K562 (cell line): Measurements from ENCODE around the gene C16orf92. TPM values are rescaled to one million over a fixed set of nuclear protein-coding genes. Genes with fewer than 3 reads are reported as not detected.

Source experiments
- ATF7 ChIP-seq: fragments of 450-650 bp; IDR thresholded peaks from 2 replicates; pipeline ENCODE4 v1.7.1; 2014; ENCODE audit warnings: mild to moderate bottlenecking, moderate library complexity
- ETV6 ChIP-seq, 3 experiments: fragments of 150-350 bp in 1 of 3; sonication (generic) in 1 of 3; formaldehyde crosslinking in 1 of 3; IDR thresholded peaks; 2 replicates each; pipeline versions ENCODE4 v1.6.1 to v1.8.0; 2014 to 2022; ENCODE audit warnings: borderline replicate concordance in 2 of 3, low read depth in 2 of 3, antibody characterized with exemption in 1 of 3, low read length in 1 of 3, mild to moderate bottlenecking in 1 of 3, missing genetic modification reagents in 1 of 3
- KDM5B ChIP-seq: fragments of 200-600 bp; sonication (generic); IDR thresholded peaks from 2 replicates; pipeline ENCODE4 v1.6.1; 2012; ENCODE audit warnings: low read depth, mild to moderate bottlenecking, moderate library complexity, low read length, control low read depth, inconsistent platforms; ENCODE audit not compliant: insufficient replicate concordance
- MCM2 ChIP-seq: fragments of 450-650 bp; IDR thresholded peaks from 2 replicates; pipeline ENCODE4 v1.6.1; 2017; ENCODE audit warnings: low read depth, mild to moderate bottlenecking
- NR2F6 ChIP-seq: fragments of 450-650 bp; formaldehyde crosslinking; IDR thresholded peaks from 2 replicates; pipeline ENCODE4 v1.4.0; 2020; ENCODE audit warnings: mild to moderate bottlenecking
- SLC30A9 ChIP-seq: fragments of 250-450 bp; sonication (Bioruptor Pico); IDR thresholded peaks from 2 replicates; pipeline ENCODE4 v1.8.0; 2022; ENCODE audit warnings: mild to moderate bottlenecking, moderate library complexity
- ZNF311 ChIP-seq: fragments of 250-450 bp; sonication (Bioruptor Pico); IDR thresholded peaks from 2 replicates; pipeline ENCODE4 v1.4.0; 2020; ENCODE audit warnings: mild to moderate bottlenecking, moderate library complexity
- ZNF384 ChIP-seq: IDR thresholded peaks from 2 replicates; pipeline ENCODE4 v1.6.1; 2012; ENCODE audit warnings: low read depth, low read length, improper control_type of control experiment
- ZNF507 ChIP-seq: conservative IDR thresholded peaks from 2 replicates; pipeline ENCODE4 v1.6.1; 2017; ENCODE audit warnings: missing genetic modification characterization, missing compliant biosample characterization
- ZNF699 ChIP-seq: fragments of 250-450 bp; sonication (Bioruptor Pico); IDR thresholded peaks from 2 replicates; pipeline ENCODE4 v1.8.0; 2021; ENCODE audit warnings: mild to moderate bottlenecking, moderate library complexity; ENCODE audit not compliant: insufficient replicate concordance
- ZNF778 ChIP-seq: fragments of 450-650 bp; formaldehyde crosslinking; IDR thresholded peaks from 2 replicates; pipeline ENCODE4 v1.4.0; 2020; ENCODE audit warnings: mild to moderate bottlenecking, moderate library complexity
- polyA plus RNA-seq, 8 experiments: library from polyadenylated mRNA; depleted of rRNA in 4 of 8; stranded (reverse) in 5 of 8; unstranded in 3 of 8; fragments of >200 nt; fragmentation: Nextera tagmentation in 2 of 8; fragmentation: Illumina TruSeq in 1 of 8; extraction: Ambion mirVana in 2 of 8; extraction: Trizol in 1 of 8; gene quantifications; 2 replicates each; pipeline versions ENCODE4 v1.2.1 to v1.2.3, GENCODE V29; 2011 to 2014; ENCODE audit warnings: inconsistent platforms in 1 of 8, missing spikeins in 1 of 8
- total RNA-seq, 7 experiments: library from RNA; depleted of rRNA in 6 of 7; stranded (reverse); fragments of >200 nt in 6 of 7; fragmentation: Illumina TruSeq in 2 of 7; extraction: Trizol in 2 of 7; gene quantifications; 2 replicates each; pipeline versions ENCODE4 v1.2.1 to v1.2.3, GENCODE V29; 2011 to 2021; ENCODE audit warnings: low replicate concordance in 1 of 7
- TF ChIP-seq, protein P1 (sequence below): fragments of 250-450 bp; sonication (Bioruptor Pico); IDR thresholded peaks from 2 replicates; pipeline ENCODE4 v1.5.0; 2022; ENCODE audit warnings: mild to moderate bottlenecking
- TF ChIP-seq, protein P2 (sequence below), 2 experiments: fragments of 450-650 bp in 1 of 2; sonication (generic) in 1 of 2; formaldehyde crosslinking; conservative IDR thresholded peaks; 2 replicates each; pipeline versions ENCODE4 v1.4.0 to v1.8.1; 2020 to 2022; ENCODE audit warnings: mild to moderate bottlenecking in 1 of 2, missing genetic modification reagents in 1 of 2

Gene C16orf92
- total and polyA plus RNA-seq, 9 of the 15 experiments (the other 6 are each of a cell fraction or from before 2014, with no cell fraction given): not detected

DNA sequence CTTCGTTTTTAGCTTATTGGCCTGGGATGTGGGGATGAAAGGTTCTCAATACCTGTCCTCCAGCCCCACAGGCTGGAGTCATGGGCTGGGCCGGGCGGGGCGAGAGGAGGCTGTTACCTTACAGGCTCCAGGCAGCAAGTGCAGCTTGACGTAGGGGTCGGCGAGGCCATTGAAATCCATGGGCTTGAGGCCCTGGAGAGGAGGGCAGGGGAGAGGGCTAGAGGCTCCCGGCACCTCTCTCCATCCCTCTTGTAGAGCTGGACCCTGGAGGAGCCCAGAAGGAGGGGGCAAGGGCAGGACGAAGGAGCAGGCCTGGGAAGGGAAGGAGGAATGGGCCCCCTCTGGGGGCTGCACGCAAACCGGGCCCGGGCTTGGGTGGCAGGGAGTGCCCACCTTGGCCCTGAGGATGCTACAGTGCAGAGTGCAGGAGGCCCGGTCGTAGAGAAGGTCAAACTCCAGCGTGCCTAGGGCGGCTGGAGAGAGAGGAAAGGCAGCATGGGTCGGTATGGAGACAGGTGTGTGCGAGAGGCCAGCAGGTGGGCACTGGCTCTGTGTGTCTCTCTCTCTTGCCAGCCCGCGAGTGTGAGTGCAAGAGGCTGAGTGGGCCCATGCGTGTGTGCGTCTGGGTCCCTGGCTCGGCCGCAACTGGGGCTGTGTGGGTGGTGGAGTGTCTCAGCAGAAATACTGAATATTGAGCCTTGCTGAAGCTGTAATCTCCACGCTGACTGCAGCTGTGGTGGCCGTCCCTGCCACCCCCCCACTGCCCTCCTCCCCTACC lies 13.7 kb upstream of the C16orf92 start (continued):
- TF ChIP-seq ETV6 (IDR thresholded peaks at IDR 0.05; ENCODE audit: borderline replicate concordance in 1 of 2, low read depth in 2 of 2, low read length in 1 of 2): no peak
- TF ChIP-seq ETV6 (CRISPR knock-in tag; IDR thresholded peaks at IDR 0.05; ENCODE audit: borderline replicate concordance): no peak
- TF ChIP-seq ZNF507 (tag): no peak
- no peak for TF ChIP-seq NR2F6
- TF ChIP-seq KDM5B: no peak
- TF ChIP-seq, protein P1, sequence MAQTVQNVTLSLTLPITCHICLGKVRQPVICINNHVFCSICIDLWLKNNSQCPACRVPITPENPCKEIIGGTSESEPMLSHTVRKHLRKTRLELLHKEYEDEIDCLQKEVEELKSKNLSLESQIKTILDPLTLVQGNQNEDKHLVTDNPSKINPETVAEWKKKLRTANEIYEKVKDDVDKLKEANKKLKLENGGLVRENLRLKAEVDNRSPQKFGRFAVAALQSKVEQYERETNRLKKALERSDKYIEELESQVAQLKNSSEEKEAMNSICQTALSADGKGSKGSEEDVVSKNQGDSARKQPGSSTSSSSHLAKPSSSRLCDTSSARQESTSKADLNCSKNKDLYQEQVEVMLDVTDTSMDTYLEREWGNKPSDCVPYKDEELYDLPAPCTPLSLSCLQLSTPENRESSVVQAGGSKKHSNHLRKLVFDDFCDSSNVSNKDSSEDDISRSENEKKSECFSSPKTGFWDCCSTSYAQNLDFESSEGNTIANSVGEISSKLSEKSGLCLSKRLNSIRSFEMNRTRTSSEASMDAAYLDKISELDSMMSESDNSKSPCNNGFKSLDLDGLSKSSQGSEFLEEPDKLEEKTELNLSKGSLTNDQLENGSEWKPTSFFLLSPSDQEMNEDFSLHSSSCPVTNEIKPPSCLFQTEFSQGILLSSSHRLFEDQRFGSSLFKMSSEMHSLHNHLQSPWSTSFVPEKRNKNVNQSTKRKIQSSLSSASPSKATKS (CRISPR knock-in tag): no peak
- TF ChIP-seq ZNF311 (CRISPR knock-in tag): no peak
- no peak for TF ChIP-seq MCM2
- TF ChIP-seq ATF7: no peak
- TF ChIP-seq SLC30A9 (CRISPR knock-in tag): no peak
- TF ChIP-seq, protein P2, sequence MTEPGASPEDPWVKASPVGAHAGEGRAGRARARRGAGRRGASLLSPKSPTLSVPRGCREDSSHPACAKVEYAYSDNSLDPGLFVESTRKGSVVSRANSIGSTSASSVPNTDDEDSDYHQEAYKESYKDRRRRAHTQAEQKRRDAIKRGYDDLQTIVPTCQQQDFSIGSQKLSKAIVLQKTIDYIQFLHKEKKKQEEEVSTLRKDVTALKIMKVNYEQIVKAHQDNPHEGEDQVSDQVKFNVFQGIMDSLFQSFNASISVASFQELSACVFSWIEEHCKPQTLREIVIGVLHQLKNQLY (CRISPR knock-in tag; conservative IDR thresholded peaks at IDR 0.05): no peak
- no peak for TF ChIP-seq ZNF699
- TF ChIP-seq ZNF778 (CRISPR knock-in tag): no peak
- TF ChIP-seq ZNF384: no peak
